IMR-90 (cell line): ENCODE results near the gene PRDX5. TPM values are rescaled to one million over a fixed set of nuclear protein-coding genes. Genes with fewer than 3 reads are reported as not detected.

Source experiments
- ATAC-seq: fragments of 200-7000 bp; cut with Tn5 transposase; 2 replicates; pipeline ENCODE4 v1.9.1; 2020; ENCODE audit warnings: low read depth, mild to moderate bottlenecking, moderate library complexity
- BruUV-seq: library from RNA; stranded (reverse); fragments of 400-500 nt; replicated peaks from 2 replicates; lab custom pipeline; 2021; lab: Mats Ljungman, UMichigan
- CTCF ChIA-PET: fragments of 300-600 bp; formaldehyde crosslinking; extraction: SDS; loops from one replicate; lab custom pipeline; 2021; ENCODE audit warnings: antibody characterized with exemption; lab: Yijun Ruan, JAX
- POLR2A ChIA-PET: fragments of 300-600 bp; sonication (Branson Sonifier 250); formaldehyde crosslinking; loops from one replicate; lab custom pipeline; 2022; ENCODE audit warnings: antibody characterized with exemption; ENCODE audit not compliant: unreplicated experiment; lab: Charles Lee
- DNase-seq: peaks from one replicate; pipeline ENCODE4 v3.0.0; 2013
- H2AFZ ChIP-seq: replicated peaks from 2 replicates; pipeline ENCODE3; 2013; ENCODE audit warnings: low read length, mild to moderate bottlenecking; ENCODE audit not compliant: poor library complexity
- H2AK5ac ChIP-seq: 2 replicates; pipeline ENCODE4 v1.6.1; 2013; ENCODE audit warnings: low read depth, low read length, inconsistent platforms
- H2AK9ac ChIP-seq: replicated peaks from 2 replicates; pipeline ENCODE3; 2013; ENCODE audit warnings: mild to moderate bottlenecking, low read depth, low read length, moderate library complexity; ENCODE audit not compliant: poor library complexity
- H2BK120ac ChIP-seq: 2 replicates; pipeline ENCODE4 v1.6.1; 2013; ENCODE audit warnings: low read depth, low read length, inconsistent platforms
- H2BK15ac ChIP-seq: 3 replicates; pipeline ENCODE4 v1.6.1; 2013; ENCODE audit warnings: low read depth, low read length, inconsistent platforms
- H2BK20ac ChIP-seq: 2 replicates; pipeline ENCODE4 v1.6.1; 2013; ENCODE audit warnings: low read depth, mild to moderate bottlenecking, inconsistent platforms, low read length, moderate library complexity
- H2BK5ac ChIP-seq: 2 replicates; pipeline ENCODE4 v1.6.1; 2013; ENCODE audit warnings: mild to moderate bottlenecking, low read depth, low read length, inconsistent platforms; ENCODE audit not compliant: poor library complexity, severe bottlenecking
- H3K14ac ChIP-seq: replicated peaks from 2 replicates; pipeline ENCODE4 v1.6.1; 2013; ENCODE audit warnings: low read depth, low read length, inconsistent platforms
- H3K18ac ChIP-seq: 2 replicates; pipeline ENCODE4 v1.6.1; 2013; ENCODE audit warnings: low read depth, low read length, control low read depth
- H3K23ac ChIP-seq: 2 replicates; pipeline ENCODE4 v1.6.1; 2013; ENCODE audit warnings: low read depth, low read length, inconsistent platforms
- H3K27ac ChIP-seq: 2 replicates; pipeline ENCODE4 v1.5.1; 2013; ENCODE audit warnings: mild to moderate bottlenecking, control low read depth, low read length; ENCODE audit not compliant: insufficient read depth
- H3K27me3 ChIP-seq: 2 replicates; pipeline ENCODE4 v1.6.1; 2013; ENCODE audit warnings: low read length; ENCODE audit not compliant: control insufficient read depth, insufficient read depth
- H3K36me3 ChIP-seq: 2 replicates; pipeline ENCODE4 v1.6.1; 2013; ENCODE audit warnings: low read length, mixed read lengths; ENCODE audit not compliant: control insufficient read depth, insufficient read depth
- H3K4ac ChIP-seq: 2 replicates; pipeline ENCODE4 v1.6.1; 2013; ENCODE audit warnings: low read depth, low read length, inconsistent platforms
- H3K4me1 ChIP-seq: 2 replicates; pipeline ENCODE4 v1.6.1; 2013; ENCODE audit warnings: low read length, mixed read lengths; ENCODE audit not compliant: control insufficient read depth, insufficient read depth
- H3K4me2 ChIP-seq: 2 replicates; pipeline ENCODE4 v1.6.1; 2013; ENCODE audit warnings: low read depth, mild to moderate bottlenecking, control low read depth, low read length, moderate library complexity
- H3K4me3 ChIP-seq: 2 replicates; pipeline ENCODE4 v1.5.1; 2013; ENCODE audit warnings: low read depth, mild to moderate bottlenecking, control low read depth, low read length, moderate library complexity; ENCODE audit not compliant: insufficient read depth
- H3K56ac ChIP-seq: 2 replicates; pipeline ENCODE4 v1.6.1; 2013; ENCODE audit warnings: low read length, inconsistent platforms; ENCODE audit not compliant: insufficient read depth; ENCODE audit errors: extremely low read depth
- H3K79me1 ChIP-seq, 2 experiments: 2 replicates each; pipeline ENCODE4 v1.6.1; 2013; ENCODE audit warnings: low read length in 2 of 2, inconsistent platforms in 1 of 2, low read depth in 1 of 2
- H3K9ac ChIP-seq: 2 replicates; pipeline ENCODE4 v1.6.1; 2013; ENCODE audit warnings: low read depth, low read length, control low read depth
- H3K9me1 ChIP-seq: 2 replicates; pipeline ENCODE4 v1.6.1; 2013; ENCODE audit warnings: low read length, inconsistent platforms; ENCODE audit not compliant: insufficient read depth
- H3K9me3 ChIP-seq: 2 replicates; pipeline ENCODE4 v1.6.1; 2013; ENCODE audit warnings: low read length; ENCODE audit not compliant: control insufficient read depth, insufficient read depth
- H4K20me1 ChIP-seq: 2 replicates; pipeline ENCODE4 v1.6.1; 2013; ENCODE audit warnings: low read length, inconsistent platforms; ENCODE audit not compliant: insufficient read depth
- H4K5ac ChIP-seq: 2 replicates; pipeline ENCODE4 v1.6.1; 2013; ENCODE audit warnings: mild to moderate bottlenecking, low read depth, low read length, control low read depth
- H4K8ac ChIP-seq, 2 experiments: 2 replicates each; pipeline ENCODE4 v1.6.1; 2013; ENCODE audit warnings: low read depth in 2 of 2, low read length in 2 of 2, control low read depth in 1 of 2, inconsistent platforms in 1 of 2
- H4K91ac ChIP-seq: 2 replicates; pipeline ENCODE4 v1.6.1; 2013; ENCODE audit warnings: low read depth, low read length, inconsistent platforms; ENCODE audit not compliant: insufficient read depth
- BHLHE40 ChIP-seq: fragments of 150-350 bp; IDR thresholded peaks from 2 replicates; pipeline ENCODE4 v1.6.1; 2016; ENCODE audit warnings: mild to moderate bottlenecking, low read depth, low read length
- CTCF ChIP-seq: conservative IDR thresholded peaks from 2 replicates; pipeline ENCODE4 v1.5.1; 2012; ENCODE audit warnings: mild to moderate bottlenecking, low read depth, low read length, improper control_type of control experiment
- ELK1 ChIP-seq: fragments of 150-350 bp; IDR thresholded peaks from 2 replicates; pipeline ENCODE4 v1.6.1; 2016; ENCODE audit warnings: low read depth, mild to moderate bottlenecking, low read length, moderate library complexity, borderline replicate concordance
- MAFK ChIP-seq: IDR thresholded peaks from 2 replicates; pipeline ENCODE4 v1.6.1; 2012; ENCODE audit warnings: low read depth, low read length, improper control_type of control experiment
- MAZ ChIP-seq: IDR thresholded peaks from 2 replicates; pipeline ENCODE4 v1.6.1; 2012; ENCODE audit warnings: low read depth, mild to moderate bottlenecking, low read length, improper control_type of control experiment, moderate library complexity, borderline replicate concordance
- MXI1 ChIP-seq: IDR thresholded peaks from 2 replicates; pipeline ENCODE4 v1.6.1; 2012; ENCODE audit warnings: low read depth, mild to moderate bottlenecking, low read length, moderate library complexity, borderline replicate concordance
- POLR2A ChIP-seq: IDR thresholded peaks from 2 replicates; pipeline ENCODE4 v1.6.1; 2012; ENCODE audit warnings: mild to moderate bottlenecking, low read depth, low read length
- WGBS, 2 experiments: methylation state at CpG; one replicate each; pipeline versions ENCODE4 v1.1.5 to v1.1.7; 2013; ENCODE audit warnings: missing lambda C conversion rate in 2 of 2; ENCODE audit not compliant: insufficient read length in 1 of 2; ENCODE audit errors: extremely low coverage in 2 of 2; 5-methylcytosine and 5-hydroxymethylcytosine counted together
- dilution Hi-C: fragments of 300-500 bp; cut with HindIII; formaldehyde crosslinking; loops from one replicate; pipeline ENCODE4 v1.14.3; 2018; ENCODE audit warnings: low sequenced_read_pairs; ENCODE audit not compliant: unreplicated experiment
- in situ Hi-C: fragments of 300-500 bp; cut with MboI; formaldehyde crosslinking; loops from 3 replicates; pipeline ENCODE4 v1.14.3; 2019; ENCODE audit warnings: low sequenced_read_pairs, inconsistent platforms, mixed read lengths
- intact Hi-C: fragments of 100-400 bp; cut with micrococcal nuclease; formaldehyde crosslinking; loops from 2 replicates; pipeline ENCODE4 v1.10.0; 2022
- polyA plus RNA-seq, 3 experiments: library from polyadenylated mRNA; depleted of rRNA; stranded (reverse); fragments of >200 nt; gene quantifications; 2 replicates each; pipeline ENCODE4 v1.2.3, GENCODE V29; 2012; ENCODE audit warnings: low replicate concordance in 1 of 3
- total RNA-seq: library from RNA; depleted of rRNA; stranded (reverse); fragments of >200 nt; gene quantifications from 2 replicates; pipeline ENCODE4 v1.2.3, GENCODE V29; 2012

PRDX5 gene
- total and polyA plus RNA-seq, 2 of the 4 experiments (the other 2 are of a cell fraction), result 120 to 292 TPM

GRCh38 chr11:64344787-64345186, 26.9 kb downstream of the PRDX5 start:
- H2AFZ ChIP-seq, result no peak overlapping the region
- no peak overlapping the region for H3K4ac ChIP-seq
- no peak for DNase-seq
- H4K8ac ChIP-seq, result no peak overlapping the region
- no peak overlapping the region for H4K91ac ChIP-seq
- H3K9ac ChIP-seq, result no peak overlapping the region
- H3K79me1 ChIP-seq, result no peaks in the 10 kb centered on the region
- H3K18ac ChIP-seq, result no peak overlapping the region
- H4K20me1 ChIP-seq, result no peaks in the 10 kb centered on the region
- H3K4me2 ChIP-seq, result no peak overlapping the region
- H3K27ac ChIP-seq, result no peak overlapping the region
- H2BK5ac ChIP-seq, result no peak overlapping the region
- ChIA-PET CTCF (no interaction called here), POLR2A (no interaction called here)
- no peak overlapping the region for H3K23ac ChIP-seq
- no peak overlapping the region for H2BK120ac ChIP-seq
- no peaks in the 10 kb centered on the region for H3K9me1 ChIP-seq
- no peak overlapping the region for H3K14ac ChIP-seq
- intact Hi-C loops, result no loop called here
- no peak overlapping the region for H2BK20ac ChIP-seq
- H3K27me3 ChIP-seq, result peaks cover 6% of the 10 kb centered on the region; the same call in 1 of the 2 replicates
- H2AK5ac ChIP-seq, result no peak overlapping the region
- dilution Hi-C loops, result no loop called here
- ATAC-seq, result no peak
- H3K9me3 ChIP-seq, result no peaks in the 10 kb centered on the region
- H3K36me3 ChIP-seq, result no peaks in the 10 kb centered on the region
- no TSS peak for BruUV-seq
- H2BK15ac ChIP-seq, result no peak overlapping the region
- 93% methylated on average over 25 of the region's 28 CpGs; no CpG with 5 or more reads in 1 of the 2 experiments for WGBS, 2 experiments
- H3K4me1 ChIP-seq, result peaks cover 6% of the 10 kb centered on the region
- no peak overlapping the region for H3K4me3 ChIP-seq
- no peak overlapping the region for H2AK9ac ChIP-seq
- in situ Hi-C loops, result no loop called here
- no peak overlapping the region for H4K5ac ChIP-seq
- no peak for TF ChIP-seq POLR2A
- TF ChIP-seq CTCF, result no peak
- TF ChIP-seq MXI1, result no peak
- no peak for TF ChIP-seq MAZ
- no peak for TF ChIP-seq BHLHE40
- TF ChIP-seq ELK1, result no peak
- TF ChIP-seq MAFK, result no peak
- no peak overlapping the region for H3K56ac ChIP-seq
